ENCODE measurements around the gene PAQR8.

- TF ChIP-seq CTCF (conservative IDR thresholded peaks at IDR 0.05; ENCODE audit: low read length) (no peak), EZH2phosphoT487 (IDR thresholded peaks at IDR 0.05; ENCODE audit: borderline replicate concordance, low read depth, low read length) (no peak)
These were observed 15.7 kb downstream of the PAQR8 start for GRCh38 chr6:52377538-52378221.
